Tibial nerve (tissue), 4 donors: ENCODE measurements around the gene GNAL. TPM values are rescaled to one million over a fixed set of nuclear protein-coding genes. Genes with fewer than 3 reads are reported as not detected.

Experiments used
- DNase-seq, 2 donors: peaks; one replicate each; pipeline ENCODE4 v3.0.0-alpha.2; 2019; ENCODE audit warnings: low spot score in 2 of 2
- H3K27ac ChIP-seq, 4 donors: fragments of 200-600 bp; sonication (generic) in 3 of 4; one replicate each; pipeline ENCODE4 v1.5.1; 2017 to 2019; ENCODE audit warnings: mild to moderate bottlenecking in 1 of 4
- H3K27me3 ChIP-seq, 2 donors: fragments of 200-600 bp; sonication (generic) in 1 of 2; one replicate each; pipeline versions ENCODE4 v1.5.1 to v1.6.0; 2017 to 2019
- H3K36me3 ChIP-seq, 3 donors: fragments of 200-600 bp; sonication (generic); one replicate each; pipeline ENCODE4 v1.5.1; 2018 to 2019
- H3K4me1 ChIP-seq, 4 donors: fragments of 200-600 bp; sonication (generic) in 3 of 4; one replicate each; pipeline ENCODE4 v1.5.1; 2017 to 2019
- H3K4me3 ChIP-seq, 4 donors: fragments of 200-600 bp; sonication (generic) in 3 of 4; one replicate each; pipeline ENCODE4 v1.5.1; 2017 to 2019; ENCODE audit warnings: mild to moderate bottlenecking in 1 of 4, moderate library complexity in 1 of 4
- H3K9me3 ChIP-seq, 4 donors: fragments of 200-600 bp; sonication (generic) in 3 of 4; one replicate each; pipeline ENCODE4 v1.5.1; 2017 to 2019
- EP300 ChIP-seq, 2 donors: sonication (generic); formaldehyde crosslinking; IDR thresholded peaks; one replicate each; pipeline ENCODE4 v1.6.1; 2017; ENCODE audit warnings: antibody characterized with exemption in 2 of 2, mild to moderate bottlenecking in 1 of 2
- POLR2A ChIP-seq, 2 donors: fragments of 450-650 bp; IDR thresholded peaks; one replicate each; pipeline ENCODE4 v1.6.1; 2017; ENCODE audit warnings: antibody characterized with exemption in 2 of 2, mild to moderate bottlenecking in 2 of 2, moderate library complexity in 2 of 2
- WGBS, 2 donors: methylation state at CpG; one replicate each; pipeline ENCODE4 v1.1.5; 2018; 5-methylcytosine and 5-hydroxymethylcytosine counted together
- total RNA-seq, 4 donors: library from RNA; depleted of rRNA; stranded (reverse); fragments of >200 nt; gene quantifications; one replicate each; pipeline ENCODE4 v1.1.0, GENCODE V29; 2016
- TF ChIP-seq, protein P1 (sequence below), 5 experiments: fragments of 200-600 bp in 3 of 5; fragments of 450-650 bp in 2 of 5; sonication (generic) in 3 of 5; IDR thresholded peaks; one replicate each; pipeline ENCODE4 v1.5.1; 2016 to 2019; ENCODE audit warnings: antibody characterized with exemption in 5 of 5, mild to moderate bottlenecking in 3 of 5, moderate library complexity in 2 of 5

The GNAL gene
- total RNA-seq, 4 donors from 2014 or later = 11.3 to 17.3 (median 14.4) TPM

DNA sequence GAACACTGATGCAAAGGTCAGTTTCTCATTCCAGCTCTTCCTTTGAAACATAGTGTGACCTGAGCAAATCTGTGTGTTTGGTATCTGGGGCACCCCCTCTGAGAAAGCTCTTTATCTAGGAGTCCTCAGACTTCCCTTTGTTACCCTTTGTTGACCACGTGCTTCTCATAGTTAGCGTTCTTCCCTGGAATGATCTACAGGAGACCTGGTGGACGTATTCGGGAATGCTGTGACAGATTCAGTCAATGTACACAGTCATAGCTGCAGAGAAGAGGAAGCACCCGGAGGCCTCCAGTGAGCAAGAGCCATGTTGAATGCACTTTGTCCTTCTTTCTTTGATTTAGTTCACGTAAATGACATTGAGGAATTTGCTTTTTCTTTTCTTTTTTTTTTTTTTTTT lies 151.4 kb downstream of the GNAL start:
- Histone ChIP-seq H3K4me1 (no peaks in the 10 kb centered on the region), H3K4me3 (no peak overlapping the region), H3K9me3 (no peaks in the 10 kb centered on the region), H3K36me3 (no peaks in the 10 kb centered on the region), H3K27me3 (no peaks in the 10 kb centered on the region), H3K27ac (no peak overlapping the region)
- TF ChIP-seq, protein P1, sequence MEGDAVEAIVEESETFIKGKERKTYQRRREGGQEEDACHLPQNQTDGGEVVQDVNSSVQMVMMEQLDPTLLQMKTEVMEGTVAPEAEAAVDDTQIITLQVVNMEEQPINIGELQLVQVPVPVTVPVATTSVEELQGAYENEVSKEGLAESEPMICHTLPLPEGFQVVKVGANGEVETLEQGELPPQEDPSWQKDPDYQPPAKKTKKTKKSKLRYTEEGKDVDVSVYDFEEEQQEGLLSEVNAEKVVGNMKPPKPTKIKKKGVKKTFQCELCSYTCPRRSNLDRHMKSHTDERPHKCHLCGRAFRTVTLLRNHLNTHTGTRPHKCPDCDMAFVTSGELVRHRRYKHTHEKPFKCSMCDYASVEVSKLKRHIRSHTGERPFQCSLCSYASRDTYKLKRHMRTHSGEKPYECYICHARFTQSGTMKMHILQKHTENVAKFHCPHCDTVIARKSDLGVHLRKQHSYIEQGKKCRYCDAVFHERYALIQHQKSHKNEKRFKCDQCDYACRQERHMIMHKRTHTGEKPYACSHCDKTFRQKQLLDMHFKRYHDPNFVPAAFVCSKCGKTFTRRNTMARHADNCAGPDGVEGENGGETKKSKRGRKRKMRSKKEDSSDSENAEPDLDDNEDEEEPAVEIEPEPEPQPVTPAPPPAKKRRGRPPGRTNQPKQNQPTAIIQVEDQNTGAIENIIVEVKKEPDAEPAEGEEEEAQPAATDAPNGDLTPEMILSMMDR (IDR thresholded peaks at IDR 0.05) = no peak
- TF ChIP-seq POLR2A (IDR thresholded peaks at IDR 0.05) = no peak
- no peak for TF ChIP-seq EP300 (IDR thresholded peaks at IDR 0.05)
- 53 to 65% methylated on average over 6 of the region's 6 CpGs for WGBS, 2 donors
- no peak for DNase-seq

DNA sequence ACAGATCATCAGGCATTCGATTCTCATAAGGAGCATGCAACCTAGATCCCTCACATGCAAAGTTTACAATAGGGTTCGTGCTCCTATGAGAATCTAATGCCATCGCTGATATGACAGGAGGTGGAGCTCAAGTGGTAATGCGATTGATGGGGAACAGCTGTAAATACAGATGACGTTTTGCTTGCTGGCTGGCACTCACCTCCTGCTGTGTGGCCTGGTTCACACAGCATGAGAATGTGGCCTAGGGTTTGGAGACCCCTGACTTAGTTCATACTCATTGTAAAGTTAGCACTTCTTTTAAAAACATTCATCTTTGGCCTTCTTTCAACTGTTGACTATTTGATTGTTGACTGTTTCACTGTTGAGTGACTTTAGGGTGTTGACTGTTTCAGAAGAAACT lies 153.5 kb downstream of the GNAL start:
- Histone ChIP-seq H3K27me3 (no peaks in the 10 kb centered on the region), H3K36me3 (no peaks in the 10 kb centered on the region), H3K4me3 (no peak overlapping the region), H3K9me3 (no peaks in the 10 kb centered on the region), H3K4me1 (no peaks in the 10 kb centered on the region), H3K27ac (no peak overlapping the region)
- 78 to 84% methylated on average over 5 of the region's 5 CpGs for WGBS, 2 donors
- no peak for DNase-seq
- no peak for TF ChIP-seq EP300 (IDR thresholded peaks at IDR 0.05)
- TF ChIP-seq POLR2A (IDR thresholded peaks at IDR 0.05) = no peak
- TF ChIP-seq, protein P1 (IDR thresholded peaks at IDR 0.05) = no peak

DNA sequence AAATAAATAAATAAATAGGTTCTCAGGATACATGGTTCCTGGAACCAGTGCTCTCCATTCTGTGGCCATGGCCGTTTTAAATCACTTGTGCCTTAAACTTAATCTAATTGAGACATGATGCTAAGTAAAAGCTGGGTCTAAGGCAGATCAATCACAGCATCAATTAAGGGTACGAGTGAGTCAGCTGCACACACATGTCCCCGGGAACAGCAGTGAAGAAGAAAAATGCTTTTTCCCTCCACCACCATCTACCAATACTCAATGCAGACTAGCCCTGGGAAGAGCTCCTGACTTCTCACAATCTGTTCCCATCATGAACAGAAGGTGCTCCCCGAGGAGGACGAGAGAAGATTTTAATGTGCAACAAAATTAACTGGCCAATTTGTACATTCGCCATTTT lies 155.4 kb downstream of the GNAL start:
- Histone ChIP-seq H3K4me1 (peaks cover 0 to 3% (median 0%) of the 10 kb centered on the region in 4 donors), H3K4me3 (no peak overlapping the region), H3K27me3 (no peaks in the 10 kb centered on the region), H3K36me3 (no peaks in the 10 kb centered on the region), H3K27ac (no peak overlapping the region), H3K9me3 (no peaks in the 10 kb centered on the region)
- 88 to 91% methylated on average over 6 of the region's 6 CpGs for WGBS, 2 donors
- DNase-seq = no peak
- TF ChIP-seq POLR2A (IDR thresholded peaks at IDR 0.05) (no peak), EP300 (IDR thresholded peaks at IDR 0.05) (no peak)
- TF ChIP-seq, protein P1 (IDR thresholded peaks at IDR 0.05) = no peak

DNA sequence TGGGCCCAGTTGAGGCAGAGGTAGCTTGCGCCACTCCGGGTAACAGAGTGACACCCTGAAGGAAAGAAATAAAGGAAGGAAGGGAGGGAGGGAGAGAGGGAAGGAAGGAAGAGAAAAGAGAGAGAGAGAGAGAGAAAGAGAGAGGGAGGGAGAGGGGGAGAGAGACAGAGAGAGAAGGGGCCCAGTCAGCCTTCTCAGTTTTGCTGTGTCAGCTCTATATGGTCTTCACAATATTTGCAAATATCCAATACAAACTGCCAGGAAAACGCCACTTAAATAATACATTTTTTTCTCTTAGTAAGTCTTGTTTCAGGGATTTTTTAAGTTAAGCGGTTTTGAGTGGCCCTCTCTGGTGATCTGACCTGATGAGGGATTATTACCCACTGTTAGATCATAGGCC lies 156.6 kb downstream of the GNAL start:
- no peak for DNase-seq
- Histone ChIP-seq H3K9me3 (no peaks in the 10 kb centered on the region), H3K4me3 (no peak overlapping the region), H3K27me3 (no peaks in the 10 kb centered on the region), H3K4me1 (peaks cover 0 to 10% (median 4%) of the 10 kb centered on the region in 4 donors), H3K27ac (no peak overlapping the region), H3K36me3 (no peaks in the 10 kb centered on the region)
- 85 to 86% methylated on average over 4 of the region's 4 CpGs for WGBS, 2 donors
- TF ChIP-seq EP300 (IDR thresholded peaks at IDR 0.05) = no peak

DNA sequence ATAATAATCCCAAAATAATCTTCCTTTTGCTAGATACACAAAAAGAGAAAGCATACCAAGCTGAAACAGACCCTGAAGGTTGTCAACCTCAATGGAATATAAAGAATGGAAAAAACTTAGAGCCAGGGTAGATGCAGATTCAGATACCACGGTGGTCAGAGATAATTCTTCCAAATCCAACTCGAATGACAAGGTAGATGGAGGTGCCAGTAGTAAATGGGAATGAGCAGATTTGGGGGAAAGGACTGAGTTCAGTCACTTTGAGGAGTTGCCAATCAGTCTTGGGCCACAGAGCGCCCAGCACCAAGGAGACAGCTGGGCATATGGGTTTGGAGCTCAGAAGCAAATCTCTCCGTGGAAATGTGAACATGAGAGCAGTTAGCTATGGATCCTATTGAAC lies 158.7 kb downstream of the GNAL start:
- no peaks in the 10 kb centered on the region for H3K9me3 ChIP-seq
- TF ChIP-seq, protein P1 (IDR thresholded peaks at IDR 0.05) = no peak
- TF ChIP-seq EP300 (IDR thresholded peaks at IDR 0.05) (no peak), POLR2A (IDR thresholded peaks at IDR 0.05) (no peak)
- H3K4me3 ChIP-seq = no peak overlapping the region
- WGBS, 2 donors = 84 to 87% methylated on average over 4 of the region's 4 CpGs
- DNase-seq = no peak
- H3K27me3 ChIP-seq = no peaks in the 10 kb centered on the region
- H3K36me3 ChIP-seq = no peaks in the 10 kb centered on the region
- H3K4me1 ChIP-seq = peaks cover 0 to 19% (median 10%) of the 10 kb centered on the region in 4 donors
- H3K27ac ChIP-seq = no peak overlapping the region

DNA sequence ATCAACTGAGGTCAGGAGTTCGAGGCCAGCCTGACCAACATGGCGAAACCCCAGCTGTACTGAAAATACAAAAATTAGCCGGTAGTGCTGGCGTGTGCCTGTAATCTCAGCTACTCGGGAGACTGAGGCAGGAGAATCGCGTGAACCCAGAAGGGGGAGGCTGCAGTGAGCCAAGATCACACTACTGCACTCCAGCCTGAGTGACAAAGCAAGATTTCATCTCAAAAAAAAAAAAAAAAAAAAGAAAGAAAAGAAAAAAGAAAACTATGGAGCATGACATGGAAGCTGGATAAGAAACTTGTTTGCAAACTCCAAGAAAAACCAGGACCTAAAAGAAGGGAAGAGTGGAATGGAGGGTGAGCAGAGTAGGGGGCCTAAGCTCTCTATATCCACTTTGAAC lies 160.2 kb downstream of the GNAL start:
- DNase-seq = no peak
- Histone ChIP-seq H3K4me3 (no peak overlapping the region), H3K27me3 (no peaks in the 10 kb centered on the region), H3K27ac (peak overlapping the region in 3 of 4 donors; percentile 92 to 98 (median 94)), H3K36me3 (peaks cover 0 to 7% (median 0%) of the 10 kb centered on the region in 3 donors), H3K9me3 (no peaks in the 10 kb centered on the region), H3K4me1 (peaks cover 0 to 33% (median 24%) of the 10 kb centered on the region in 4 donors)
- TF ChIP-seq, protein P1 (IDR thresholded peaks at IDR 0.05) = no peak
- TF ChIP-seq POLR2A (IDR thresholded peaks at IDR 0.05) (no peak), EP300 (IDR thresholded peaks at IDR 0.05) (no peak)
- 88 to 89% methylated on average over 7 of the region's 7 CpGs for WGBS, 2 donors
